ENCODE measurements around the gene LRRC49.

DNA sequence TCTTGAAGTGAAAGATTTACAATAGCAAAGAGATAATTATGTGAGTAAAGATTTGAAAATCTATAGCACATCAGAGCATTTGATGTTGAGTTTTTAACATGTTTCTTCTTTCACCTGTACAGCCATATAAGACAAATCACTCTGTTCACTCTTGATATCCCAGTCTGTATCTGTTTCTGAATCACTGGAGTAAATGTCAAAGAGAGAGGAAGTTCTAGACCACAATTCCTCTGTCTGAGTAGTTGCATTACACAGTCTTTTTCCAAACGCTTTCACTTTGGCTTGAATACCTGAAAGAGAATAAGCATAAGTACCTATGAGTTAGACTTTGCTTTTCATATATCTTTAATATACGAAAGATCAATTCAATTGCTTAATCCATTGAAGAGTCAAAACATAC, 10.3 kb upstream of the LRRC49 start:
- no peak for TF ChIP-seq CTCF (IDR thresholded peaks at IDR 0.05)
- TF ChIP-seq POLR2A (IDR thresholded peaks at IDR 0.05): no peak
- no peak for TF ChIP-seq POLR2AphosphoS5 (IDR thresholded peaks at IDR 0.05)
